Mucosa of descending colon (tissue), 3 donors: ENCODE data around the gene BMPR2. TPM values are rescaled to one million over a fixed set of nuclear protein-coding genes. Genes with fewer than 3 reads are reported as not detected.

Source experiments
- ATAC-seq: fragments of 200-7000 bp; cut with Tn5 transposase; one replicate; pipeline ENCODE4 v1.9.1; 2020; ENCODE audit warnings: mild to moderate bottlenecking, moderate library complexity
- DNase-seq, 3 donors: peaks; one replicate each; pipeline ENCODE4 v3.0.0-alpha.2; 2020
- H3K36me3 ChIP-seq: fragments of 200-600 bp; one replicate; pipeline ENCODE4 v1.8.0; 2021; ENCODE audit warnings: low read depth, mild to moderate bottlenecking
- H3K4me1 ChIP-seq: fragments of 200-600 bp; one replicate; pipeline ENCODE4 v1.8.0; 2021; ENCODE audit warnings: low read depth, mild to moderate bottlenecking
- H3K4me3 ChIP-seq: fragments of 200-600 bp; one replicate; pipeline ENCODE4 v1.8.0; 2021; ENCODE audit warnings: mild to moderate bottlenecking
- H3K9me3 ChIP-seq: fragments of 200-600 bp; one replicate; pipeline ENCODE4 v1.8.0; 2021; ENCODE audit warnings: mild to moderate bottlenecking
- intact Hi-C, 2 donors: fragments of 100-400 bp; cut with DNase I in 1 of 2; cut with micrococcal nuclease in 1 of 2; formaldehyde crosslinking; loops; one replicate each; pipeline versions ENCODE4 v1.11.0 to v1.11.1; 2022; cut with DNase I, micrococcal nuclease
- total RNA-seq, 3 donors: library from RNA; stranded (reverse); fragmentation: NEBNext Ultra II Directional in 2 of 3; extraction: Animal tissue kit (Norgen Biotek cat#: 25700) in 2 of 3; gene quantifications; one replicate each; pipeline versions ENCODE4 v1.2.1 to v1.2.4, GENCODE V29; 2021 to 2023
- TF ChIP-seq, protein P1 (sequence below): fragments of 200-600 bp; IDR thresholded peaks from one replicate; pipeline ENCODE4 v1.8.0; 2022; ENCODE audit warnings: antibody characterized with exemption, mild to moderate bottlenecking
- donor health status: DM: no; HTN: no; CAD: no; lungs with moderate emphysema.
- donor health status: DM: no; HTN: no; CAD: no.
- donor health status: DM: no; HTN: yes; CAD: no.

The BMPR2 gene
- total RNA-seq, 3 donors from 2014 or later = 33.9 to 54.5 (median 38.7) TPM

DNA sequence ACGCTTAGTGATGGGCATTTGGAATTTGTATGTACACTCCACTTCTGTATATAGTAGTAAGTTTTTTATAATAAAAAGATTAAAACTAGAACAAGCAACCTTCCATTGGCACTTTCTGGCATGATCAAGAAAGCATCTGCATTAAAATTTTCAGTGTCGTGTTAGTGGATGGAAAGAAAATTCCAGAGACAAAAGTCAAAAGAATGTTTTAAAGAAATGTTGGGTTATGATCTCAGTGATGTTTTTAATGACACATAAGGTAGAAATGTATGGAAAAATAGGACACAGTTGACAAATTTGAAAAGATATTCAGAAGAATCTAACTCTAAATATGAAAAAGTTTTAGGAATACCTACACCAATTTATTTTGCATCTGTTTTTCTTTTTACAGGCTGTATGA, 132.6 kb downstream of the BMPR2 start:
- ATAC-seq (no peak), DNase-seq (no peak)
- Histone ChIP-seq H3K4me3 (no peak overlapping the region), H3K36me3 (no peaks in the 10 kb centered on the region), H3K4me1 (no peaks in the 10 kb centered on the region), H3K9me3 (no peaks in the 10 kb centered on the region)
- intact Hi-C loops = no loop called here
- TF ChIP-seq, protein P1, sequence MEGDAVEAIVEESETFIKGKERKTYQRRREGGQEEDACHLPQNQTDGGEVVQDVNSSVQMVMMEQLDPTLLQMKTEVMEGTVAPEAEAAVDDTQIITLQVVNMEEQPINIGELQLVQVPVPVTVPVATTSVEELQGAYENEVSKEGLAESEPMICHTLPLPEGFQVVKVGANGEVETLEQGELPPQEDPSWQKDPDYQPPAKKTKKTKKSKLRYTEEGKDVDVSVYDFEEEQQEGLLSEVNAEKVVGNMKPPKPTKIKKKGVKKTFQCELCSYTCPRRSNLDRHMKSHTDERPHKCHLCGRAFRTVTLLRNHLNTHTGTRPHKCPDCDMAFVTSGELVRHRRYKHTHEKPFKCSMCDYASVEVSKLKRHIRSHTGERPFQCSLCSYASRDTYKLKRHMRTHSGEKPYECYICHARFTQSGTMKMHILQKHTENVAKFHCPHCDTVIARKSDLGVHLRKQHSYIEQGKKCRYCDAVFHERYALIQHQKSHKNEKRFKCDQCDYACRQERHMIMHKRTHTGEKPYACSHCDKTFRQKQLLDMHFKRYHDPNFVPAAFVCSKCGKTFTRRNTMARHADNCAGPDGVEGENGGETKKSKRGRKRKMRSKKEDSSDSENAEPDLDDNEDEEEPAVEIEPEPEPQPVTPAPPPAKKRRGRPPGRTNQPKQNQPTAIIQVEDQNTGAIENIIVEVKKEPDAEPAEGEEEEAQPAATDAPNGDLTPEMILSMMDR = no peak

DNA sequence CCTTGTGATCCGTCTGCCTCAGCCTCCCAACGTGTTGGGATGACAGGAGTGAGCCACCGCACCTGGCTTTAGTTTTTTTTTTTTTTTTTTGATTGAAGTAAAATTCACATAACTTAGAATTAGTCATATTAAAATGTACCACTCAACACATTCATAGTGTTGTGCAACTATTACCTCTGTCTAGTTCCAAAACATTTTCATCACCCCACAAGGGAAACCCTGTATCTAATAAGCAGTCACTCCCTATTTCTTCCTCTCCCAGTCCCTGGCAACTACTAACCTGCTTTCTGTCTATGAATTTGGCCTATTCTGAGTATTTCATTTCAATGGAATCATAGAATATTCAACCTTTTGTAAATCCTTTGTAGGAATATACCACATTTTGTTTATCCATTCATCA, 134.8 kb downstream of the BMPR2 start:
- TF ChIP-seq, protein P1 = no peak
- Histone ChIP-seq H3K4me3 (no peak overlapping the region), H3K36me3 (no peaks in the 10 kb centered on the region), H3K4me1 (no peaks in the 10 kb centered on the region), H3K9me3 (no peaks in the 10 kb centered on the region)
- DNase-seq = no peak
- no peak for ATAC-seq
- intact Hi-C loops = no loop called here

DNA sequence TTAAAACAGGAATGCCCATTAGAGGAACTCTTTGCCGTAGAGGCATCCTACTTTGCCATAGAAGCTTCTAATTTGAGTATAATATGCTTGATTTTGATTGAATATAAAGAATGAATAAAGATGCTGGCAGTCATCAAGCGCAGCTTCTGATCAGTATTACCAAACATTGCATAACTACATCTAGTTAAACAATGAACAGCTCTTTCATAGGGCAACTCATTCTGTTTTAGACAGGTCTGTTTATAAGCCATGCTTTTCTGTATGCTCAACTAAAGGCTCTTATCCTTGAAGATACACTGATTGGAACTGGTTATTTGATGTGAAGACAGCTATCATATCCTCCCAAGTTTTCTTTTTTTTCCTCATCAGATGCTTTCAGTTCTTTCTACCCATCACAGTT, 136.0 kb downstream of the BMPR2 start:
- H3K4me1 ChIP-seq = no peaks in the 10 kb centered on the region
- TF ChIP-seq, protein P1 = no peak
- H3K36me3 ChIP-seq = no peaks in the 10 kb centered on the region
- no peak for ATAC-seq
- no peaks in the 10 kb centered on the region for H3K9me3 ChIP-seq
- no peak for DNase-seq
- intact Hi-C loops = no loop called here
- H3K4me3 ChIP-seq = no peak overlapping the region

DNA sequence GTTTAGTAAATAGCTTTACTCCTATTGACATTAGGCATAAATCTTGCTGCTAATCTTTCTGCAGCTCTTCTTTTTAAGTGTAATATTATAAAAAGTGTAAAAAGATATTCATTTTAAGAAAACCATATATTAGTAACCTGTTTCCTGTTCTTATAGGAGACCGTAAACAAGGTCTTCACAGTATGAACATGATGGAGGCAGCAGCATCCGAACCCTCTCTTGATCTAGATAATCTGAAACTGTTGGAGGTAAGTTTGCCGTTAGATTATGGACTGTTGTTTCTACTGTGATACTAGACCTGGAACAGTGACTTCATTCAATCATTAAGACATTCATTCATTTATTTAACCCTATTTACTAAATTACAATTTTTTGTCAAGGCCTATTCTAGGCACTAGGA, 138.6 kb downstream of the BMPR2 start:
- TF ChIP-seq, protein P1 = no peak
- no peaks in the 10 kb centered on the region for H3K36me3 ChIP-seq
- H3K9me3 ChIP-seq = no peaks in the 10 kb centered on the region
- no peak for DNase-seq
- no peaks in the 10 kb centered on the region for H3K4me1 ChIP-seq
- H3K4me3 ChIP-seq = no peak overlapping the region
- intact Hi-C loops = no loop called here
- no peak for ATAC-seq

DNA sequence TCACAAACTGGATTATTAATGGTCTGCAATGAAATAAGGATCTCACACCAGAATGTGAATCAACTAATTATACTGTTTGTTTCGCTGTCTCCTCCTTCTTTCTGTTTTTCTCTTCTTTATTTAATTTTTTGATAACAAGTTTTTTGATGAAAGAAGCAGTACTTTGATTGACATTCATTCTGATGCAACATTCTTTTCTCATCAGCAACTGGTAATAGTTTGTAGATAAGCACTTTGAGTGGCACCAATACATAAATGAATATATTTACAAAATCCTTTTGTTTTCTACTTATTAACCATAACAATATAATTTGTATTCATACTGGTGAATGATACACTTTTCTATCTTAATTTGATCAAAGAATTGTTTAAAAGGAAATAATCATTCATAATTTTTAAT, 143.3 kb downstream of the BMPR2 start:
- TF ChIP-seq, protein P1 = no peak
- Histone ChIP-seq H3K4me1 (no peaks in the 10 kb centered on the region), H3K4me3 (no peak overlapping the region), H3K36me3 (no peaks in the 10 kb centered on the region), H3K9me3 (no peaks in the 10 kb centered on the region)
- ATAC-seq (no peak), DNase-seq (no peak)
- intact Hi-C loops = no loop called here

DNA sequence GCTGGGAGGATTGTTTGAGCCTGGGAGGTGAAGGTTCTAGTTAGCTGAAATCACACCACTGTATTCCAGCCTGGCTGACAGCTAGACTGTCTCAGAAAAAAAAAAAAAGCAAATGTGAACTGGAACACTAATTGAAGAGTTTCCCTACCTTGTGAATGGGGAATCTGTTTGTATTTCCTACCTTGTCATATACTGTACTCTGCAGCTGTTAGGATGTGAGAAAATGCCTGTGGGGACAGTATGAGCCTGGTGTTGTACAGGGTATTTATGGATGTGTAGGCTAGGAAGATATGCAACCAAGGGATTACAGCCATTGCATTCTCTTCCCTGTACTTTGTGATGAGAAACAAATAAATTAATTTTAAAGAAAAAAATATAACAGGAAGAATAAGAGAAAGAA, 145.3 kb downstream of the BMPR2 start:
- intact Hi-C loops = no loop called here
- no peaks in the 10 kb centered on the region for H3K9me3 ChIP-seq
- TF ChIP-seq, protein P1 = no peak
- no peak overlapping the region for H3K4me3 ChIP-seq
- no peaks in the 10 kb centered on the region for H3K4me1 ChIP-seq
- ATAC-seq (no peak), DNase-seq (no peak)
- no peaks in the 10 kb centered on the region for H3K36me3 ChIP-seq
